Ammon's horn (tissue), 1 donor: ENCODE measurements around the gene SOCS6.
"Not testable (repeated sequence)": the region's sequence is repeated elsewhere in the genome, so short reads cannot be mapped to it uniquely, and the experiment has no call there.

Source experiments
- DNase-seq: peaks from one replicate; pipeline ENCODE4 v3.0.0-alpha.2; 2016; ENCODE audit warnings: low spot score

Gene SOCS6

DNA sequence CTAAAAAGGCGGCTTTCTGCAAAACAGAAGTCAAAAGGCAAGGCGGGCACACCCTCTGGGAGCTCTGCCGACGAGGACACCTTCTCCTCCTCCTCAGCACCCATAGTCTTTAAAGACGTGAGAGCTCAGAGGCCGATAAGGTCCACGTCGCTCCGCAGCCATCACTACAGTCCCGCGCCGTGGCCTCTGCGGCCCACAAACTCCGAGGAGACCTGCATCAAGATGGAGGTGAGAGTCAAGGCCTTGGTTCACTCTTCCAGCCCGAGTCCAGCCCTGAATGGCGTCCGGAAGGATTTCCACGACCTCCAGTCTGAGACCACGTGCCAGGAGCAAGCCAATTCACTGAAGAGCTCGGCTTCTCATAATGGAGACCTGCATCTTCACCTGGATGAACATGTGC, 36.1 kb downstream of the SOCS6 start:
- no peak for DNase-seq

DNA sequence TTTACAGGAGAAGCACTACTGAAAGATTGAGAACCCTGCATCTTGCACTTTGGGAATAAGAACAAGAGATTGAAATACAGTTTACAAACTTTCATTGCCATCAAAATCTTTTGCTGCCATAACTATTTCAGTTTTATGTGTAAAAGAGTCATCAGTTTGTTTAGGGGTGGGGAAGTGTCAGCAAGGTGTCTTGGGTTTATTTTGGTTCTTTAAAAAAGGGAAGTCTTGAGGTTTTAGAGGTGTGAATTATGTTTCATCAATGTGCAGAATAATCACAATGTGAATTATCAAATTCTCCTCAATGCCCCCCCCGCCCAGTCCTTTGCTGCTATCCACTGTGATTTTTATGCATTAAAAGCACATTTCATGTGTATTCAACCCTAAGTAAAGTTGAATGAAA, 37.4 kb downstream of the SOCS6 start:
- DNase-seq: no peak

- DNase-seq: no peak
These were observed 39.3 kb downstream of the SOCS6 start for GRCh38 chr18:70328169-70328568.

DNA sequence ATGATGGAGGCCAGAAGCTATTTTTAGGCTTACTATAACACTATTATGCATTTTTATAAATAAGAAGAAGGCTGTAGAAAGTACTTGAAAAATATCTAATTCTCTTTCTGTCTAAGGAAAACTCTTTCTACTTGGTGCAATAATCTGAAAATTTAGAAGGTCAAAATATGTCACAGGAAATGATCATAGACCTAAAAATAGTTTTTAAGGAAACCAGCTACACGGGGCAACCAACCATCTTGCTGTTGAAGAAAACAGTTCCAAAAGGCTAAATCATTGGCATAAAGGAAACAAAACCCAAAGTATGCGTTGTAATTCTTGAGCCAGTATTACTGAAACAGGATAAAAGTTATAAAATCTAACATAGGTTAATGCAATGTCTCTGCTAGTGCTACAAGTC, 40.2 kb downstream of the SOCS6 start:
- no peak for DNase-seq

- DNase-seq: no peak
These were observed 42.0 kb downstream of the SOCS6 start for GRCh38 chr18:70330887-70331286.

GRCh38 chr18:70331456-70332097, 42.7 kb downstream of the SOCS6 start:
- no peak for DNase-seq

GRCh38 chr18:70332694-70333093, 43.8 kb downstream of the SOCS6 start:
- DNase-seq: no peak

GRCh38 chr18:70333316-70333715, 44.5 kb downstream of the SOCS6 start:
- no peak for DNase-seq

- DNase-seq: no peak
These were observed 44.9 kb downstream of the SOCS6 start for GRCh38 chr18:70333757-70334156.

DNA sequence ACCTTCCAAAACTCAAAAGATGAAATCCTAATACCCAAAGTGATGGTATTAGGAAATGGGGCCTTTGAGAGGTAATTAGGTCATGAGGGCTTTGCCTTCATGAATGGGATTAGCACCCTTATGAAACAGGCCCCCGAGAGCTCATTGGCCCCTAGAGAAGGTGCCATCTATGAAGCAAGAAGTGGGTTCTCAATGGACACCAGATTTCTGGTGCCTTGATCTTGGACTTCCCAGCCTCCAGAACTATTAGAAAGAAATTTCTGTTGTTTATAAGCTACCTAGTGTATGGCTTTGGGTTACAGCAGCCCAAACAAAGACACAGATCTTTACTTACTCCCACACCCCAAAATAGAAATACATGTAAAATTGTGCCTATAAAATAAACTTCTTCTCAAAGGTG, 45.4 kb downstream of the SOCS6 start:
- DNase-seq: no peak

- no peak for DNase-seq
These were observed 46.0 kb downstream of the SOCS6 start for GRCh38 chr18:70334728-70335329.

DNA sequence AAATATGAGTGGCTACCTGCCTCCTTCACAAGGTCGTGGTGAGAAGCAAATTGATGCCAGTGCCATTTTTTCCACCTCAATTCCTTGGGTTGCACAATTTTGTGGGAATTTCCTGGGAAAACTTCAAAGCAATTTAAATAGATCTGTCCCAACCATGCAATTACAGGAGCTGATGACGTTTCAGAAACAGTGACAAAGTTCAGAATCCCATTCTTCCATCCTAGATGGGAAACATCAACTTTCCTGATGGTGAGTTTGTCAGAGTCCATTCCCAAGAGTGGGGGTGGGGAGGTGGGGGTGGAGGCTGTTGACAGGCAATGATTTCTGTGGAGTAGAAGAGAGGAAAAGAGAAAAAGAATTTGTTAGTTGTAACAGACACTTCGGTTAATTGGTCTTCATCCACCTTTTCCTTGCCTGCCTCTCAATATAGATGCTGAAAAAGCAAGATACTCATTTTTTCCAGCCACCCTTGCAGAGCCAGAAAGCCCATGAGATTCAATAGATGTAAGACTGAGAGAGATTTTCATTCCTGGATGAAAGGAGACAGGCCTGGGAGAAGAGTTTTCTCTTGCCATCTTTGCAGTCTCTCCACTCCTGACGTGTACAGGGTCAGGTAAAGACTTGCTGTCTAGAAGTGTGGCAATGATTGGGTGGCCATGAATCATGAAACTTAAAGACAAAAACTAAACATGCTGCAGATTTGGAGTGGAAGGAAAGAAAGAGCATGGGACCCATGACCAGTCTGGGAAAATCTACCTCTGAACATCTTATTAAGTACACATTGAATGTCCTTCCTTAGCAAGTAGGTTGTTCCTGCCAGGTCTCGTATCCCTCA, 47.3 kb downstream of the SOCS6 start:
- no peak for DNase-seq

GRCh38 chr18:70337139-70337972, 48.5 kb downstream of the SOCS6 start:
- DNase-seq: no peak

DNA sequence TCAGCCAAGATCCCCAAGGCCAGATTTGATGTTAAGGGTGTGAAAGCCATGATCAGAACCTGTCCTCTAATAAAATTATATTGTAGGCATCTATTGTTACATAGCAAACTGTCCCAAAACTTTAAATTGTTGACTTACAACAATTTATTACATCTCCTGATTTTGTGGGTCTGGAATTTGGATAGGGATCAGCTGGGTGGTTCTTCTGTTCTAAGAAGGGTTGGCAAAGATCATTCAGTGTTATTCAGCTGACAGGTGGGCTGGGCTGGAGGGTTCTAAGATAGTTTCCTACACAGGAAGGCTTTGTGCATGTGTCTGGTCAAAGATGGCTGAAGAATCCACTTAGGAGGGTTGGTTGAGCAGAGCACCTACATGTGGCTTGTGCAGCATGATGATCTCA, 50.0 kb downstream of the SOCS6 start:
- DNase-seq: no peak

GRCh38 chr18:70339915-70340314, 51.1 kb downstream of the SOCS6 start:
- DNase-seq: no peak

GRCh38 chr18:70348481-70348880, 59.6 kb downstream of the SOCS6 start:
- DNase-seq: not testable (repeated sequence)

DNA sequence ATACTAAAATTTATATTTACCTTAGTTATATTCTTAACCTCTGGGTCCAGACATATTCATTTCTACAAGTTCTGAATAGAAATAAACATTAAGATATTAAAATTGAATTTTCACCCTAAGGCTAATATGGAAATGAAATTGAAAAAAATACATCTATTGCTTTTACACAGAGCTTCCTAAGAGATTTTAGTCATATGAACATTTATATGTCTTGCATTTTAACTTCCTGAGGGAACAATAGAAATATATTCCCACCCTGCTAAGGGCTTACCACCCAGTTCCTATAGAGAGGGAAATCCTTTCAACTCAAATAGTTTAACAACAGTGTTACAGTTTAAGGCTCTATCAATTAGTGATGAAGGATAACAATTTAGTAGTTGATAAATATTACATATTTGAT, 60.5 kb downstream of the SOCS6 start:
- no peak for DNase-seq

GRCh38 chr18:70354080-70354479, 65.2 kb downstream of the SOCS6 start:
- DNase-seq: no peak

DNA sequence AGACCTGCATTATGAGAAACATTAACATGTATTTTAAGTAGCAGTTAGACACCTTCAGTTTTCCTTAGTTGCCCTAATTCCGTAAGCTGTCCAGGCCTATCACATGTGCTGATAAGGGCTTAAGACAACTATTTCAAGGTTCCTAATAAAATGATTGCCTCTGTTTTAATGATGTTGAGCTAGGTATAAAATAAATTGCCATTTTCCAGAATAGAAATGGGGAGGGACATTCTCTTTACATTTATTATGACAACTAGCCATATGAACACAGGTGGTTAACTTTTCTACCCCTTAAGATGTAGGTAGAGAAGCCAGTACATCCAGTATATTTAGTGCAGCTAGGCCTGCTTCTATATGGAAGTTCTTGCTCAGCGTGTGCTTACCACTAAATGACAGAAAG, 65.9 kb downstream of the SOCS6 start:
- DNase-seq: no peak

DNA sequence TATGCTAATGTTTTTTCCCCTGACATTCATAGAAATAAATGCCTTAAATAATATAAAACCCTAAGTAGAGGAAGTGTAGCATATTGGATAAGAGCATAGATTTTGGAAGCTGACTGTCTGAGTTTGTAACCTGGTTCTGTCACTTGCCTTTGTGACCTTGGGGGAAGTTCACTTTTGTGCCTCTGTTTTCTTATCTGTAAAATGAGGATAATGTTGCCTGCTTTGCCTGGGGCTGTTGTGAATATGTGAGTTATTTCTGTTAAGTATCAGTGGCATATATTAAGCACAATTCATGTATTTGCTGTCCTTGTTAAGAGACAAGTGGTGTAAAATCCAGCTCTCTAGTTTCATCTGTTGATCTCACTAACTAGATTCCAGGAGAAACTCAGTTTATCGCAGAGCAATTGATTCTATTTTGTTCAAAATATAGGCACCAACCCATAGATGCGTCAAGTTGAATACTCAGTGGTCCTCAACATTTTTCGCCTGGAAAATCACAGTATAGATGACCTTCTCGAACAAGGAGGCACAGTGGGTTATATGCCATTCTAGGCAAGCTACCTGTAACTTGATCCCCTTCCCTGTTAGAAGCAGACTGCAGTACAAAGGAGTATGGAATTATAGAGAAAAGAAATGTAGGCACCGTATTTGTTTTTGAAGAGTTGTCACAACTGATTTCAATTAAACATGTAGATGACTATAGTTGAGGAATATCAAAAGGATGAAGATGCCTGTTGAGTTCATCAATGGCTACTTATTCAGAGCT, 67.0 kb downstream of the SOCS6 start:
- no peak for DNase-seq

DNA sequence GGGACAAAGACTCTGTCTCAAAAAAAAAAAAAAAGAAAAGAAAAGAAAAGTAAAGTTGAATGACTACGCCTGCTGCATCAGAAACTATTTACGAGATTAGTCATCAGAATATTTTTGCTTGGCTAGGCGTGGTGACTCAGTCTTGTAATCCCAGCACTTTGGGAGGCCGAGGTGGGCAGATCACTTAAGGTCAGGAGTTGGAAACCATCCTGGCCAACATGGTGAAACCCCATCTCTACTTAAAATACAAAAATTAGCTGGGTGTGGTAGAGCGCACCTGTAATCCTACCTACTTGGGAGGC, 69.2 kb downstream of the SOCS6 start:
- DNase-seq: not testable (repeated sequence)

DNA sequence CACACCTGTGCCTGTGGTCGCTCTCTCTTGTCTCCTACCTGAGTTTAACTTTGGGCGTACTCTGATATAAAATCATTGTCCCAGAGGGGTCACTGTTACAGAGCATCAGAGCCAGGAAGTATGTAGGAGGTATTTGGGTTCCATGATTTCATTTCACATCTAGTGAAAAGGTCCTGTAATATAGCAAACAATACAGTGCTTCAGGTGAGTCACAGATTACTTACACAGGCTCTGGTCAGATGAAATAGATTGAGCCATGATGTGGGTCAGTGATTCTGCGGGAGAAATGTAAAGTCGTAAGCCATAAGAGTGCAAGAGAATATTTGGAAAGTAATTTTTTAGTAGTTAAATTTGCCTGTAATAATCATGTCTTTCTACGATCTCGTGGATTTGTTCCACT, 70.2 kb downstream of the SOCS6 start:
- DNase-seq: no peak
